ENCODE data around the gene SDR9C7. TPM values are rescaled to one million over a fixed set of nuclear protein-coding genes. Genes with fewer than 3 reads are reported as not detected.
A peak's percentile ranks its signal among the peaks of the same experiment; 100 is the strongest.

The SDR9C7 gene
- total RNA-seq, 1 experiment from 2014 or later: not detected

- TF ChIP-seq, protein P1, sequence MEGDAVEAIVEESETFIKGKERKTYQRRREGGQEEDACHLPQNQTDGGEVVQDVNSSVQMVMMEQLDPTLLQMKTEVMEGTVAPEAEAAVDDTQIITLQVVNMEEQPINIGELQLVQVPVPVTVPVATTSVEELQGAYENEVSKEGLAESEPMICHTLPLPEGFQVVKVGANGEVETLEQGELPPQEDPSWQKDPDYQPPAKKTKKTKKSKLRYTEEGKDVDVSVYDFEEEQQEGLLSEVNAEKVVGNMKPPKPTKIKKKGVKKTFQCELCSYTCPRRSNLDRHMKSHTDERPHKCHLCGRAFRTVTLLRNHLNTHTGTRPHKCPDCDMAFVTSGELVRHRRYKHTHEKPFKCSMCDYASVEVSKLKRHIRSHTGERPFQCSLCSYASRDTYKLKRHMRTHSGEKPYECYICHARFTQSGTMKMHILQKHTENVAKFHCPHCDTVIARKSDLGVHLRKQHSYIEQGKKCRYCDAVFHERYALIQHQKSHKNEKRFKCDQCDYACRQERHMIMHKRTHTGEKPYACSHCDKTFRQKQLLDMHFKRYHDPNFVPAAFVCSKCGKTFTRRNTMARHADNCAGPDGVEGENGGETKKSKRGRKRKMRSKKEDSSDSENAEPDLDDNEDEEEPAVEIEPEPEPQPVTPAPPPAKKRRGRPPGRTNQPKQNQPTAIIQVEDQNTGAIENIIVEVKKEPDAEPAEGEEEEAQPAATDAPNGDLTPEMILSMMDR (IDR thresholded peaks at IDR 0.05 in 2 of 3, conservative IDR thresholded peaks at IDR 0.05 in 1 of 3; ENCODE audit: borderline replicate concordance in 1 of 3, insufficient read depth in 1 of 3, low read depth in 2 of 3, low read length in 2 of 3): no peak
- TF ChIP-seq TCF7L2 (IDR thresholded peaks at IDR 0.05; ENCODE audit: borderline replicate concordance, extremely low read depth, insufficient read depth, insufficient read length) (no peak), JUND (IDR thresholded peaks at IDR 0.05) (no peak), POLR2A (IDR thresholded peaks at IDR 0.05; ENCODE audit: borderline replicate concordance, extremely low read depth, insufficient read depth, insufficient read length) (no peak), RAD21 (IDR thresholded peaks at IDR 0.05; ENCODE audit: low read depth) (no peak), POLR2AphosphoS5 (IDR thresholded peaks at IDR 0.05; ENCODE audit: low read depth, low read length) (no peak)
- TF ChIP-seq, protein P2, sequence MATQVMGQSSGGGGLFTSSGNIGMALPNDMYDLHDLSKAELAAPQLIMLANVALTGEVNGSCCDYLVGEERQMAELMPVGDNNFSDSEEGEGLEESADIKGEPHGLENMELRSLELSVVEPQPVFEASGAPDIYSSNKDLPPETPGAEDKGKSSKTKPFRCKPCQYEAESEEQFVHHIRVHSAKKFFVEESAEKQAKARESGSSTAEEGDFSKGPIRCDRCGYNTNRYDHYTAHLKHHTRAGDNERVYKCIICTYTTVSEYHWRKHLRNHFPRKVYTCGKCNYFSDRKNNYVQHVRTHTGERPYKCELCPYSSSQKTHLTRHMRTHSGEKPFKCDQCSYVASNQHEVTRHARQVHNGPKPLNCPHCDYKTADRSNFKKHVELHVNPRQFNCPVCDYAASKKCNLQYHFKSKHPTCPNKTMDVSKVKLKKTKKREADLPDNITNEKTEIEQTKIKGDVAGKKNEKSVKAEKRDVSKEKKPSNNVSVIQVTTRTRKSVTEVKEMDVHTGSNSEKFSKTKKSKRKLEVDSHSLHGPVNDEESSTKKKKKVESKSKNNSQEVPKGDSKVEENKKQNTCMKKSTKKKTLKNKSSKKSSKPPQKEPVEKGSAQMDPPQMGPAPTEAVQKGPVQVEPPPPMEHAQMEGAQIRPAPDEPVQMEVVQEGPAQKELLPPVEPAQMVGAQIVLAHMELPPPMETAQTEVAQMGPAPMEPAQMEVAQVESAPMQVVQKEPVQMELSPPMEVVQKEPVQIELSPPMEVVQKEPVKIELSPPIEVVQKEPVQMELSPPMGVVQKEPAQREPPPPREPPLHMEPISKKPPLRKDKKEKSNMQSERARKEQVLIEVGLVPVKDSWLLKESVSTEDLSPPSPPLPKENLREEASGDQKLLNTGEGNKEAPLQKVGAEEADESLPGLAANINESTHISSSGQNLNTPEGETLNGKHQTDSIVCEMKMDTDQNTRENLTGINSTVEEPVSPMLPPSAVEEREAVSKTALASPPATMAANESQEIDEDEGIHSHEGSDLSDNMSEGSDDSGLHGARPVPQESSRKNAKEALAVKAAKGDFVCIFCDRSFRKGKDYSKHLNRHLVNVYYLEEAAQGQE (IDR thresholded peaks at IDR 0.05; ENCODE audit: low read depth): no peak
Measured at GRCh38 chr12:56932146-56932545, 2.1 kb downstream of the SDR9C7 start (continued).

DNA sequence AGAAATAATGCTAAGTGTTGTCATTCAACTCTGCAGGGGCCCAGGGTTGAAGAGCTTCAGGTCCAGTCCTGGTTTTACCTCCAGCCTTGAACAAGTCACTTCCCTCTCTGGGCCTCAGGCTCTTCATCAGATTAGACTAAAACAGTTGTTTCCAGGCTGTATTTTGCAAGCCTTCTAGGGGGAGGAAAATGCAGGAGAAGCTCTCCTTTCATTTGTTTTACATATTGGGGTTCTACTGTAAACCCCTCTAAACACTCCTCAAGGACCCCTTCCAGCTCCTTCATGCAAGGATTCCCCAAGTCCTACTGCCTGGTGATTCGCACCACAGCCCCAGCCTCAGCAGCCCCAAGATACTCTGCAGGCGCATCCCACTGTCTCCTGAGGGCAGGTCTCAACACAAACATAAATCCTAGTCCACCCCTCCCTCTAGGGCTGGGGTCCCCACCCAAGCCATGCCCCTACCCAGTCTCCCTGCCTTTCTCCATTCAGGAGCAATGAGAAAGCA, 2.7 kb downstream of the SDR9C7 start:
- intact Hi-C loops (cut with micrococcal nuclease): no loop called here
- TF ChIP-seq ZFX (IDR thresholded peaks at IDR 0.05) (no peak), SP1 (IDR thresholded peaks at IDR 0.05; ENCODE audit: low read depth) (no peak), ATF3 (IDR thresholded peaks at IDR 0.05) (no peak), TCF7L2 (IDR thresholded peaks at IDR 0.05; ENCODE audit: borderline replicate concordance, extremely low read depth, insufficient read depth, insufficient read length) (no peak), ELF1 (IDR thresholded peaks at IDR 0.05; ENCODE audit: borderline replicate concordance, low read depth) (no peak), CEBPB (IDR thresholded peaks at IDR 0.05; ENCODE audit: low read depth) (no peak), YY1 (IDR thresholded peaks at IDR 0.05; ENCODE audit: extremely low read depth, insufficient replicate concordance, low read depth, low read length) (no peak), EGR1 (IDR thresholded peaks at IDR 0.05; ENCODE audit: low read depth) (no peak), SIN3A (IDR thresholded peaks at IDR 0.05; ENCODE audit: low read depth) (no peak), POLR2AphosphoS5 (IDR thresholded peaks at IDR 0.05; ENCODE audit: low read depth, low read length) (no peak)
- TF ChIP-seq, protein P2 (IDR thresholded peaks at IDR 0.05; ENCODE audit: low read depth): no peak
- TF ChIP-seq, protein P3, sequence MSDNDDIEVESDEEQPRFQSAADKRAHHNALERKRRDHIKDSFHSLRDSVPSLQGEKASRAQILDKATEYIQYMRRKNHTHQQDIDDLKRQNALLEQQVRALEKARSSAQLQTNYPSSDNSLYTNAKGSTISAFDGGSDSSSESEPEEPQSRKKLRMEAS (IDR thresholded peaks at IDR 0.05): no peak

More for the DNA sequence above, 2.7 kb downstream of the SDR9C7 start:
- Histone ChIP-seq H3K4me1 (ENCODE audit: control insufficient read depth in 1 of 2, insufficient read depth in 2 of 2, low read length in 2 of 2) (peaks cover 0 to 5% of the 10 kb centered on the region in 2 experiments; a peak in 2 of 4 replicates), H4K20me1 (ENCODE audit: insufficient read depth) (no peaks in the 10 kb centered on the region), H3K4me3 (replicated peaks in 1 of 2; ENCODE audit: low read depth in 1 of 2, low read length in 2 of 2) (no peak overlapping the region), H3K27me3 (ENCODE audit: insufficient read depth, low read length) (no peaks in the 10 kb centered on the region; the same call in 1 of the 2 replicates), H3K27ac (ENCODE audit: low read depth, low read length) (no peak overlapping the region), H3K9me3 (ENCODE audit: control insufficient read depth in 1 of 2, insufficient read depth in 1 of 2, low read depth in 1 of 2, low read length in 2 of 2) (no peaks in the 10 kb centered on the region), H3K36me3 (ENCODE audit: control insufficient read depth in 1 of 2, insufficient read depth in 2 of 2, low read length in 2 of 2) (no peaks in the 10 kb centered on the region), H3K9ac (ENCODE audit: low read length) (no peak overlapping the region), H3K9me2 (ENCODE audit: insufficient read depth) (no peaks in the 10 kb centered on the region), H3K4me2 (ENCODE audit: low read length) (no peak overlapping the region), H2AFZ (ENCODE audit: low read depth, low read length, poor library complexity, severe bottlenecking) (peak overlapping the region; percentile 71), H3K79me2 (ENCODE audit: insufficient read depth, low read length) (no peaks in the 10 kb centered on the region)
- ChIA-PET POLR2A (no interaction called here), RAD21 (ENCODE audit: low non-redundant PET in 1 of 2, low total read pairs in 2 of 2, uncharacterized antibody in 2 of 2, unreplicated experiment in 2 of 2) (no interaction called here), CTCF (no interaction called here)
- BruUV-seq (replicated peaks): no TSS peak
- ATAC-seq: 0 out of 2 replicates have a peak, but pooled peaks have one; percentile 49
- peak; percentile 19 for DNase-seq (ENCODE audit: low read depth, low spot score)
